Peyer's patch (tissue), 4 donors: ENCODE data around the gene RCBTB2. TPM values are rescaled to one million over a fixed set of nuclear protein-coding genes. Genes with fewer than 3 reads are reported as not detected.

Experiments
- DNase-seq, 3 donors: peaks; one replicate each; pipeline ENCODE4 v3.0.0-alpha.2; 2017 to 2019
- H3K27ac ChIP-seq, 4 donors: fragments of 200-600 bp; sonication (generic); one replicate each; pipeline ENCODE4 v1.5.1; 2016 to 2019
- H3K27me3 ChIP-seq, 2 donors: fragments of 200-600 bp; sonication (generic); one replicate each; pipeline ENCODE4 v1.5.1; 2019
- H3K36me3 ChIP-seq, 3 donors: fragments of 200-600 bp; sonication (generic); one replicate each; pipeline ENCODE4 v1.5.1; 2016 to 2019
- H3K4me1 ChIP-seq, 4 donors: fragments of 200-600 bp; sonication (generic); one replicate each; pipeline ENCODE4 v1.5.1; 2016 to 2019
- H3K4me3 ChIP-seq, 4 donors: fragments of 200-600 bp; sonication (generic); 1 replicate in 3 of 4; 2 replicates in 1 of 4; pipeline ENCODE4 v1.5.1; 2016 to 2019; ENCODE audit warnings: mild to moderate bottlenecking in 1 of 4
- H3K9me3 ChIP-seq, 4 donors: fragments of 200-600 bp; sonication (generic); one replicate each; pipeline ENCODE4 v1.5.1; 2016 to 2019; ENCODE audit warnings: mild to moderate bottlenecking in 1 of 4
- POLR2A ChIP-seq, 2 donors: fragments of 450-650 bp; IDR thresholded peaks; one replicate each; pipeline ENCODE4 v1.5.1; 2017; ENCODE audit warnings: antibody characterized with exemption in 2 of 2, mild to moderate bottlenecking in 2 of 2, moderate library complexity in 2 of 2
- total RNA-seq, 4 donors: library from RNA; depleted of rRNA; stranded (reverse); fragments of >200 nt; gene quantifications; one replicate each; pipeline ENCODE4 v1.1.0, GENCODE V29; 2016
- TF ChIP-seq, protein P1 (sequence below), 6 experiments: fragments of 450-650 bp in 4 of 6; fragments of 200-600 bp in 2 of 6; sonication (generic) in 1 of 6; IDR thresholded peaks; one replicate each; pipeline ENCODE4 v1.5.1; 2017 to 2019; ENCODE audit warnings: antibody characterized with exemption in 6 of 6, mild to moderate bottlenecking in 3 of 6, moderate library complexity in 1 of 6

Gene RCBTB2
- total RNA-seq, 4 donors from 2014 or later: 3.2 to 6.3 (median 5.2) TPM

DNA sequence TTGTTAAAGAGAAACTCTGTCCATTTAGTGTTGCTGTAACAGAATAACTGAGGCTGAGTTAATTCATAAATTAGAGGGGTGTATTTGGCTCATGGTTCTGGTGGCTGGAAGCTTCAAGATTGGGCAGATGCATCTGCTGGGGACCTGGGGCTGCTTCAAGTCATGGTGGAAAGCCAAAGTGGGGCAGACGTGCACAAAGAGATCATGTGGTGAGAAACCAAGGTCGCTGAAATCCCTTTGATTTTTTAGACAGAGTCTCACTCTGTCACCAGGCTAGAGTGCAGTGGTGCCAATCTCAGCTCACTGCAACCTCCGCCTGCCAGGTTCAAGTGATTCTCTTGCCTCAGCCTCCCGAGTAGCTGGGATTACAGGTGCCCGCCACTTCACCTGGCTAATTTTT lies 46.0 kb downstream of the RCBTB2 start:
- no peak for DNase-seq
- H3K4me1 ChIP-seq: peaks cover 0 to 2% (median 0%) of the 10 kb centered on the region in 4 donors
- TF ChIP-seq, protein P1, sequence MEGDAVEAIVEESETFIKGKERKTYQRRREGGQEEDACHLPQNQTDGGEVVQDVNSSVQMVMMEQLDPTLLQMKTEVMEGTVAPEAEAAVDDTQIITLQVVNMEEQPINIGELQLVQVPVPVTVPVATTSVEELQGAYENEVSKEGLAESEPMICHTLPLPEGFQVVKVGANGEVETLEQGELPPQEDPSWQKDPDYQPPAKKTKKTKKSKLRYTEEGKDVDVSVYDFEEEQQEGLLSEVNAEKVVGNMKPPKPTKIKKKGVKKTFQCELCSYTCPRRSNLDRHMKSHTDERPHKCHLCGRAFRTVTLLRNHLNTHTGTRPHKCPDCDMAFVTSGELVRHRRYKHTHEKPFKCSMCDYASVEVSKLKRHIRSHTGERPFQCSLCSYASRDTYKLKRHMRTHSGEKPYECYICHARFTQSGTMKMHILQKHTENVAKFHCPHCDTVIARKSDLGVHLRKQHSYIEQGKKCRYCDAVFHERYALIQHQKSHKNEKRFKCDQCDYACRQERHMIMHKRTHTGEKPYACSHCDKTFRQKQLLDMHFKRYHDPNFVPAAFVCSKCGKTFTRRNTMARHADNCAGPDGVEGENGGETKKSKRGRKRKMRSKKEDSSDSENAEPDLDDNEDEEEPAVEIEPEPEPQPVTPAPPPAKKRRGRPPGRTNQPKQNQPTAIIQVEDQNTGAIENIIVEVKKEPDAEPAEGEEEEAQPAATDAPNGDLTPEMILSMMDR (IDR thresholded peaks at IDR 0.05): no peak
- no peak for TF ChIP-seq POLR2A (IDR thresholded peaks at IDR 0.05)

GRCh38 chr13:48486362-48486761 lies 46.5 kb downstream of the RCBTB2 start:
- Histone ChIP-seq H3K36me3 (no peaks in the 10 kb centered on the region), H3K4me3 (no peak overlapping the region), H3K27ac (no peak overlapping the region), H3K9me3 (no peaks in the 10 kb centered on the region), H3K27me3 (no peaks in the 10 kb centered on the region), H3K4me1 (no peaks in the 10 kb centered on the region)
- TF ChIP-seq POLR2A (IDR thresholded peaks at IDR 0.05): no peak
- no peak for DNase-seq

More for the DNA sequence above, 46.0 kb downstream of the RCBTB2 start:
- no peaks in the 10 kb centered on the region for H3K36me3 ChIP-seq
- H3K27ac ChIP-seq: no peak overlapping the region
- H3K4me3 ChIP-seq: no peak overlapping the region
- no peaks in the 10 kb centered on the region for H3K27me3 ChIP-seq
- H3K9me3 ChIP-seq: no peaks in the 10 kb centered on the region

DNA sequence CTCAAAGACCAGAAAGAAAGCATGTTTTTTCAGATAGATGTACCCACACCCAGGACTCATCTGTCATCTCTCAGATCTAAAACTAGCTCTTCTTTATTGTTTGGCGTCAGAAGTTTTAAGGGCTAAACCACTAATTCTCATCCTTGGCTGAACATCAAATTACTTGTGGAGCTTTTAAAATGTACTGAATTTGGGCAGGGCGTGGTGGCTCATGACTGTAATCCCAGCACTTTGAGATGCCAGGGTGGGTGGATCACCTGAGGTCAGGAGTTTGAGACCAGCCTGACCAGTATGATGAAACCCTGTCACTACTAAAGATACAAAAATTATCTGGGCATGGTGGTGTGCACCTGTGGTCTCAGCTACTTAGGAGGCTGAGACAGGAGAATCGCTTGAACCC lies 47.4 kb downstream of the RCBTB2 start:
- TF ChIP-seq POLR2A (IDR thresholded peaks at IDR 0.05): no peak
- TF ChIP-seq, protein P1 (IDR thresholded peaks at IDR 0.05): no peak
- Histone ChIP-seq H3K27me3 (no peaks in the 10 kb centered on the region), H3K4me3 (no peak overlapping the region), H3K9me3 (no peaks in the 10 kb centered on the region), H3K36me3 (peaks cover 0 to 4% (median 0%) of the 10 kb centered on the region in 3 donors), H3K27ac (no peak overlapping the region), H3K4me1 (no peaks in the 10 kb centered on the region)
- DNase-seq: no peak

GRCh38 chr13:48483575-48483974 lies 49.3 kb downstream of the RCBTB2 start:
- no peak for TF ChIP-seq POLR2A (IDR thresholded peaks at IDR 0.05)
- TF ChIP-seq, protein P1 (IDR thresholded peaks at IDR 0.05): no peak
- Histone ChIP-seq H3K27ac (no peak overlapping the region), H3K9me3 (no peaks in the 10 kb centered on the region), H3K27me3 (no peaks in the 10 kb centered on the region), H3K36me3 (peaks cover 0 to 4% (median 0%) of the 10 kb centered on the region in 3 donors), H3K4me3 (no peak overlapping the region), H3K4me1 (no peaks in the 10 kb centered on the region)
- DNase-seq: no peak

DNA sequence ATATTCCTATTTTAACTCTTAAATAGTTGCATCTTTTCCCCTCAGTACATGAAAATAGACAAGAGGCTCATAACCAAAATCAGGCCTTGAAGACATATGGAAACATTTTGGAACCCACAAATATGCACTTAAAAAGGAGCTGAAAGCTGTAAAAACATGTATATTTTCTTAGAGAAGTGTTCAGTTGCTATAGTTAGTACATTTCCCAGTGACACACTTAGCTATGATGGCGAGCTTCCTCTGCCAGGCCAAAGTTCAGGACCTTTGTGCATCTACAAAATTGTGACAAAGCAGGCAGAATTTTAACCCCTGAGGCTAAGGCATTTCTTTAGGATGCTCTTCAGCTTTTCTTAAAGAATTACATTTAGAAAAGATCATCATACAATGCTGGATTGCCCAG lies 54.5 kb downstream of the RCBTB2 start:
- H3K9me3 ChIP-seq: no peaks in the 10 kb centered on the region
- DNase-seq: no peak
- H3K36me3 ChIP-seq: peaks cover 0 to 4% (median 0%) of the 10 kb centered on the region in 3 donors
- no peaks in the 10 kb centered on the region for H3K27me3 ChIP-seq
- H3K27ac ChIP-seq: no peak overlapping the region
- H3K4me1 ChIP-seq: no peaks in the 10 kb centered on the region
- TF ChIP-seq POLR2A (IDR thresholded peaks at IDR 0.05): no peak
- TF ChIP-seq, protein P1 (IDR thresholded peaks at IDR 0.05): no peak
- no peak overlapping the region for H3K4me3 ChIP-seq

- H3K27ac ChIP-seq: no peak overlapping the region
- H3K4me3 ChIP-seq: no peak overlapping the region
- DNase-seq: no peak
- H3K9me3 ChIP-seq: no peaks in the 10 kb centered on the region
- H3K36me3 ChIP-seq: peaks cover 0 to 4% (median 0%) of the 10 kb centered on the region in 3 donors
- no peak for TF ChIP-seq POLR2A (IDR thresholded peaks at IDR 0.05)
- TF ChIP-seq, protein P1 (IDR thresholded peaks at IDR 0.05): no peak
- no peaks in the 10 kb centered on the region for H3K27me3 ChIP-seq
- H3K4me1 ChIP-seq: no peaks in the 10 kb centered on the region
Observed at GRCh38 chr13:48477191-48477855, 55.6 kb downstream of the RCBTB2 start.
